OCI-LY1 (cell line): ENCODE data around the gene KLK12.

ENCODE experiments used
- H2AFZ ChIP-seq: fragments of 200-600 bp; sonication (generic), shearing (Covaris generic); 2 replicates; pipeline ENCODE4 v1.6.0; 2014; ENCODE audit warnings: antibody characterized with exemption, mild to moderate bottlenecking, low read length
- H3F3A ChIP-seq: fragments of 200-600 bp; sonication (generic), shearing (Covaris generic); 2 replicates; pipeline ENCODE4 v1.6.0; 2014; ENCODE audit warnings: mild to moderate bottlenecking, antibody characterized with exemption, low read length, moderate library complexity; ENCODE audit not compliant: insufficient read depth
- H3K27ac ChIP-seq: fragments of 200-600 bp; sonication (generic); 2 replicates; pipeline ENCODE4 v1.5.1; 2014; ENCODE audit warnings: low read length, mixed run types, mild to moderate bottlenecking, low read depth; ENCODE audit not compliant: poor library complexity, severe bottlenecking
- H3K27me3 ChIP-seq: fragments of 200-600 bp; sonication (generic); 2 replicates; pipeline ENCODE4 v1.6.0; 2014; ENCODE audit warnings: antibody characterized with exemption, mild to moderate bottlenecking, low read length, moderate library complexity; ENCODE audit not compliant: insufficient read depth
- H3K36me3 ChIP-seq: fragments of 200-600 bp; sonication (generic); 2 replicates; pipeline ENCODE4 v1.6.1; 2014; ENCODE audit warnings: mild to moderate bottlenecking, antibody characterized with exemption, low read length, moderate library complexity, mixed read lengths; ENCODE audit not compliant: insufficient read depth
- H3K4me1 ChIP-seq: fragments of 200-600 bp; sonication (generic); 2 replicates; pipeline ENCODE4 v1.5.1; 2014; ENCODE audit warnings: mild to moderate bottlenecking, low read length, moderate library complexity; ENCODE audit not compliant: insufficient read depth, severe bottlenecking
- H3K4me2 ChIP-seq: fragments of 200-600 bp; sonication (generic), shearing (Covaris generic); 2 replicates; pipeline ENCODE4 v1.6.1; 2014; ENCODE audit warnings: low read length
- H3K4me3 ChIP-seq: fragments of 200-600 bp; sonication (generic); 2 replicates; pipeline ENCODE4 v1.5.1; 2014; ENCODE audit warnings: low read length, low read depth, mild to moderate bottlenecking, mixed read lengths; ENCODE audit not compliant: poor library complexity, severe bottlenecking
- H3K79me2 ChIP-seq: fragments of 200-600 bp; shearing (Covaris generic); 2 replicates; pipeline ENCODE4 v1.6.1; 2016; ENCODE audit warnings: mixed run types, low read length, mixed read lengths; ENCODE audit not compliant: insufficient read depth
- H3K9ac ChIP-seq: fragments of 200-600 bp; sonication (generic), shearing (Covaris generic); 2 replicates; pipeline ENCODE4 v1.6.1; 2014; ENCODE audit warnings: mild to moderate bottlenecking, low read length, mixed read lengths
- H3K9me2 ChIP-seq: fragments of 200-600 bp; sonication (generic), shearing (Covaris generic); 2 replicates; pipeline ENCODE4 v1.6.1; 2014; ENCODE audit warnings: low read depth, mild to moderate bottlenecking, low read length, mixed read lengths
- H3K9me3 ChIP-seq: fragments of 200-600 bp; shearing (Covaris generic); 2 replicates; pipeline ENCODE4 v1.6.1; 2014; ENCODE audit warnings: low read length, mixed read lengths
- H4K20me1 ChIP-seq: fragments of 200-600 bp; sonication (generic), shearing (Covaris generic); 2 replicates; pipeline ENCODE4 v1.6.0; 2016; ENCODE audit warnings: mild to moderate bottlenecking, low read length; ENCODE audit not compliant: insufficient read depth
- EZH2 ChIP-seq: fragments of 200-600 bp; sonication (generic), shearing (Covaris generic); IDR thresholded peaks from 2 replicates; pipeline ENCODE4 v1.8.0; 2017; ENCODE audit warnings: borderline replicate concordance, mixed run types, mild to moderate bottlenecking, antibody characterized with exemption, low read length, moderate library complexity, mixed read lengths
- TF ChIP-seq, protein P1 (sequence below): fragments of 200-600 bp; sonication (generic), shearing (Covaris generic); IDR thresholded peaks from 2 replicates; pipeline ENCODE4 v1.5.1; 2017; ENCODE audit warnings: mild to moderate bottlenecking, antibody characterized with exemption, low read length, moderate library complexity, mixed read lengths

KLK12 gene

DNA sequence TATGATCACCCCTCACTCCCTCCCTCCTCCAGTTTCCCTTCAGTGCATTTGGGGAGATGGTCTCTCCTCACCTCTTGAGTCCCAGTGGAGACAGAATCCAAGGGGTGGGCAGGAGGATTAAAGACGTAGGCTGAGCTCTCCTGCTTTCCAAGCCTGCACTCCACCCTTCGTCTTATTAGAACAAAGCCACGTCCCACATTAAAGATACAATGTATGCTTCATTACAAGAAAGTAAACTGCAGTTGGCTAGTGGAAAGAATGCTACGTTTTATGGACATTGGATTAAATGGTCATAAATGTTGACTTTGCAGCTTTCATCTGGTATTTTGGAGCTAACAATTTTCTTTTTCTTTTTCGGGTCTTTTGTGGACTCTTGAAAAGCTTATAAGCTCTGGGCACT, 6.9 kb downstream of the KLK12 start:
- no peaks in the 10 kb centered on the region for H3K9me3 ChIP-seq
- no peaks in the 10 kb centered on the region; the same call in 1 of the 2 replicates for H3K27me3 ChIP-seq
- no peak overlapping the region for H3K4me3 ChIP-seq
- no peaks in the 10 kb centered on the region for H3F3A ChIP-seq
- H3K27ac ChIP-seq, result no peak overlapping the region
- H3K79me2 ChIP-seq, result no peaks in the 10 kb centered on the region
- TF ChIP-seq EZH2, result no peak
- TF ChIP-seq, protein P1, sequence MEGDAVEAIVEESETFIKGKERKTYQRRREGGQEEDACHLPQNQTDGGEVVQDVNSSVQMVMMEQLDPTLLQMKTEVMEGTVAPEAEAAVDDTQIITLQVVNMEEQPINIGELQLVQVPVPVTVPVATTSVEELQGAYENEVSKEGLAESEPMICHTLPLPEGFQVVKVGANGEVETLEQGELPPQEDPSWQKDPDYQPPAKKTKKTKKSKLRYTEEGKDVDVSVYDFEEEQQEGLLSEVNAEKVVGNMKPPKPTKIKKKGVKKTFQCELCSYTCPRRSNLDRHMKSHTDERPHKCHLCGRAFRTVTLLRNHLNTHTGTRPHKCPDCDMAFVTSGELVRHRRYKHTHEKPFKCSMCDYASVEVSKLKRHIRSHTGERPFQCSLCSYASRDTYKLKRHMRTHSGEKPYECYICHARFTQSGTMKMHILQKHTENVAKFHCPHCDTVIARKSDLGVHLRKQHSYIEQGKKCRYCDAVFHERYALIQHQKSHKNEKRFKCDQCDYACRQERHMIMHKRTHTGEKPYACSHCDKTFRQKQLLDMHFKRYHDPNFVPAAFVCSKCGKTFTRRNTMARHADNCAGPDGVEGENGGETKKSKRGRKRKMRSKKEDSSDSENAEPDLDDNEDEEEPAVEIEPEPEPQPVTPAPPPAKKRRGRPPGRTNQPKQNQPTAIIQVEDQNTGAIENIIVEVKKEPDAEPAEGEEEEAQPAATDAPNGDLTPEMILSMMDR, result no peak
- no peaks in the 10 kb centered on the region for H3K36me3 ChIP-seq
- H4K20me1 ChIP-seq, result no peaks in the 10 kb centered on the region
- H2AFZ ChIP-seq, result no peak overlapping the region
- H3K9me2 ChIP-seq, result no peaks in the 10 kb centered on the region
- no peak overlapping the region for H3K4me2 ChIP-seq
- no peak overlapping the region for H3K9ac ChIP-seq
- H3K4me1 ChIP-seq, result no peaks in the 10 kb centered on the region

DNA sequence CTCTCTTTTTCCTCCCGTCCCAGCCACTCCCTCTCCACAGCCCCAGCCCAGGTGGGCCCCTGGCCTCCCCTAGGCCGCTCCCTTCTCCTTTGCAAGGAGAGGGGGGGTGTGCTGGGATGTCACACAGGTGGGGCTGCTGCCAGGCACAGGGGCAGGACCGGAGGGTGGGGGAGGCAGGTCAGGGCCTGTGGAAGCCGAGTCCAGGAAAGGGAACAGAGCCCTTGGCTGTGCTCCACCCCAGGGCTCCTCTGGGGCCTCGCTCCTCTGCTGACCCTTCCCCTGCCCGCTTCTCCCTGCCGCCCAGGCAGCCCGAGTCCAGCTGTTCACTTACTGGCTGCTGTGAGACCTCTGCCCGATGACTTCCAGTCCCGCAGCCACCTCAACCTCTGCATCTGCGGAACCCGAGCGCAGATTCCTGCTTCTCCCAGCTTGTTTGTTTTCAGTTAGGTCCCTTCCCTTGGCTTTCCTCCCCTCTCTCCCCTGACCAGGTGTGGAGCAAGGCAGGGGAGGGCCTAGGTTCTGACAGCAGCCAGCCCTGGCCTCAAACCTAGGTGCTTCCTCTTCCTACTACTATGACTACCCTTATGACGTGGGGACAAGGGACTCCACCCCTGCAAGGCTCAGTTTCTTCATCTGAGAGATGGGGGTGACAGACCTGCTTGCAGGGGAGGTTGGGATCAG, 7.5 kb downstream of the KLK12 start:
- no peak for TF ChIP-seq EZH2
- TF ChIP-seq, protein P1, result no peak
- H2AFZ ChIP-seq, result no peak overlapping the region
- no peaks in the 10 kb centered on the region; the same call in 1 of the 2 replicates for H3K27me3 ChIP-seq
- no peaks in the 10 kb centered on the region for H3K4me1 ChIP-seq
- H3K9me3 ChIP-seq, result no peaks in the 10 kb centered on the region
- H3K4me2 ChIP-seq, result no peak overlapping the region
- no peaks in the 10 kb centered on the region for H3K36me3 ChIP-seq
- no peak overlapping the region for H3K4me3 ChIP-seq
- no peak overlapping the region for H3K27ac ChIP-seq
- H3K9ac ChIP-seq, result no peak overlapping the region
- H4K20me1 ChIP-seq, result no peaks in the 10 kb centered on the region
- H3K79me2 ChIP-seq, result no peaks in the 10 kb centered on the region
- no peaks in the 10 kb centered on the region for H3K9me2 ChIP-seq
- no peaks in the 10 kb centered on the region for H3F3A ChIP-seq

GRCh38 chr19:51026554-51026831, 8.3 kb downstream of the KLK12 start, which contains the start of gene KLK11:
KLK11 (minus strand) TSS chr19:51026616; CDS start chr19:51025631, 985 bp downstream.
- Histone ChIP-seq H3K9me2 (no peaks in the 10 kb centered on the region), H3K4me2 (no peak within 1 kb of the TSS), H3K79me2 (no peaks in the 10 kb centered on the region), H3K27me3 (no peaks in the 10 kb centered on the region; the same call in 1 of the 2 replicates), H3K36me3 (no peaks in the 10 kb centered on the region), H3F3A (no peaks in the 10 kb centered on the region), H3K4me3 (no peak within 1 kb of the TSS), H2AFZ (no peak within 1 kb of the TSS), H3K4me1 (no peaks in the 10 kb centered on the region), H3K9ac (no peak within 1 kb of the TSS), H4K20me1 (no peaks in the 10 kb centered on the region), H3K27ac (no peak within 1 kb of the TSS), H3K9me3 (no peaks in the 10 kb centered on the region)
- TF ChIP-seq, protein P1, result no peak
- TF ChIP-seq EZH2, result no peak
